NCI-H510A (cell line): ENCODE data around the gene FXYD2.

Experiments used
- DNase-seq: peaks from one replicate; lab custom pipeline; 2025; lab: John Stamatoyannopoulos, UW

Gene FXYD2

DNA sequence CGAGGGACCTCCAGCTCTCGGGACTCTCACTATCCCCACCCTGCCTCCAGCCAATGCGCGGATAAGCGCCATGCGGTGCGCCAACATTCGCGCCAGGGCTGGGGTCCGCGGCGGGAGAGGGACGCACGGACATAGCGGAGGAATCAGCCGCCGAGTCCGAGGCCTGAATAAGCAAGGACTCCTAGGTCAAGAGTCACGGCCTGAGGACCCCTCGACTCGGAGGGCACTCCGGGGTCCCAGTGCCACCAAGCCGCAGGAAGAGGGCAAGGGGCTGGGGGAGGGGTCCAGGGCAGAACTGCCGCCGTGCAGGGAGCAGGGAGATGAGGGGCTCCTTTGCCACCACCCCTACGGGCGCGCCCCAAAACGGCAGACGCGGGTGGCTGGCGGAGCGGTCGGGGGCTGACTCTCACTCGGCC is 28.1 kb downstream of the FXYD2 start:
- DNase-seq = no peak

DNA sequence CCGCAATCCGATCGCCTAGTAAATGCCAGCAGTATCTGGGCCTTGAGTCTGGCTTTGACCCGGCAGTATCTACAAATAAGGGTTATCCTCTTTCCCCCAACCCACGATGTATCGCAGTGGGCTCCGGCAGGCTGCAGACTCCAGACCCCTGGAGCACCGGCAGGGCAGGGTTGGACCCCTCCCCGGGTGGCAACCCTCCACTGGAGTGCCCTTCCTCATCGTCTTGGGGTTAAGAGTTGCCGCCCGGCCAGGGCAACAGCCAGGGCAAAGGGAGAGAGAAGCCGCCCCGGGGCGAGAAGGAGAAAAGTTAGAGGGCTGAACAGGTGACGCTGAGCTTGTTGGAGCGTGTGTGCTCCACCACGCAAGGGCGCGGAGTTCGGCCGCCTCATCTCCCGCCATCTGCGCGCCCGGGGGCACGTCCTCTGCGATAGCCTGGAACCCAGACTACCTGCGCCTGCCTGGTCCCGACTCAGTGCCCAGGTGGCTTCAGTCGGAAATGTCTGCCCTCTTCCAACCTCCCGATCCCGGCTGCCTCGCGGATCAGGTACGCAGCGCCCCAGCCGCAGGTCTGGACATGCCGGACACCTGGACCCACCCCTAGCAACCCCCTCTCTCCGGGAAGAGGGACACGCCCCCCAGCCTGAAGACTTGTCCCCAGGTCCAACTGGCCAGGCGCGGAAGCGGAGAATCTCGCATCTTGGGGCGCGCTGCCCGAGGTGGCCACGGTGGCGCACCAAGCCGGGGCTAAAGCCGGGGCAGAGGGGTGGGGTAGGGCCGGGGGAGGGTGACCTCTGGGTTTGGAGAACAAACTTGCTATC is 28.7 kb downstream of the FXYD2 start:
- DNase-seq = no peak

DNA sequence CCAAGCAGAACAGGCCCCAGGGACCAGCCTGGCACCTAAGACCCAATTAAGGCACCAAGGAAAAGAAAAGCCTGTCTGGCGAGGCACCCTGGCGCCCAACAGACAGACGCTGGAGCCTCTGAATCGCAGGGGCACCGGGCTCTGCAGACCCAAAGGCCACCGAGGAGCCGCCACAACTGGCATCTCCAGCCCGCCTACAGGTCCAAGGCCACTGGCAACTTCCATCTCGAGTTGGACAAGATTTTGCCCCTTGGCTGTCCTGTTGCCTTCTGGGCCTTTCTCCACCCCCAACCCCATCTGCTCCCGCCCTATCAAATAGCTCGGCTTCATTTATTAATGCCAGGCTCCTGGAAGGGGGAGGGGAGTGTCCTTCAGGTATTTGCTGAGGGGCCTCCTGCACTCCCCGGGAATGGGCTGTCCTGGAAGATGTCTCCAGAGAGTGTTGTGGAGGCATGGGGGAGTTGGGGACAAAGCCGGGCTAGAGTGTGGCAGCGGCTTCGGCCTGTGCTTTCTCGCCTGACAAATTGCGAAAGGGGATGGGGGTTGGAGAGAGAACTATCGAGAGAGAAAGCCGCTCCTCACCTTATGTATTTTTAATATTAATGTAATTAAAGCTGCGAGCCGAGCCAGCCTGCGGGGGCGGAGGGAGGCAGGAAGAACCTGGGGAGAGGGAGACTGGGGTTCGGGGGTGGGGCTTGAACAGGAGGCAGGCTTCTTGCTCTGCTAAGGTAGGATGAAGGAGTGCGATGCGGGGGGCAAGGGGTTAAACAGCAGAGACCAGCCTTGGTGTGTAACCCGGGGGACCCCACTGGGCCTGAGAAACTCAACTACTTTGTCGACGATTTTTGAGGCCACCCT is 29.5 kb downstream of the FXYD2 start:
- DNase-seq = no peak

DNA sequence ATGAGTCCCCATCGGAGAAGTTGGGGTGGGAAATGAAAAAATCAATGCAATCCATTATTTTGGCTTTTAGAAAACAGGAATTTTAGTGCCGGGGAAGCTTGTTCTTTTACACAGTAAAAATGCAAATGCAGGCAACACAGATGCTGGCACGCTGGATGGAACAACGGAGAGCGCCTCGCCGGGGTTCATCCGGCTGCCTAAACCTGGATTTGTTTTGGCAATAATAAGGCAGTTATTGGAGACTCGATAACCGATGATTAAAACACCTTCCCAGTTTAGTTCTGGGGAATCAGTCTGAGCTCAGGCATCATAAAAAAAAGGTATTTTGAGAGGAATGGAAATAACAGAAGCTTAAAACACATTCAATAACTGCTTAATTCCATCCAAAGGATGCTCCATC is 30.4 kb downstream of the FXYD2 start:
- DNase-seq = no peak

DNA sequence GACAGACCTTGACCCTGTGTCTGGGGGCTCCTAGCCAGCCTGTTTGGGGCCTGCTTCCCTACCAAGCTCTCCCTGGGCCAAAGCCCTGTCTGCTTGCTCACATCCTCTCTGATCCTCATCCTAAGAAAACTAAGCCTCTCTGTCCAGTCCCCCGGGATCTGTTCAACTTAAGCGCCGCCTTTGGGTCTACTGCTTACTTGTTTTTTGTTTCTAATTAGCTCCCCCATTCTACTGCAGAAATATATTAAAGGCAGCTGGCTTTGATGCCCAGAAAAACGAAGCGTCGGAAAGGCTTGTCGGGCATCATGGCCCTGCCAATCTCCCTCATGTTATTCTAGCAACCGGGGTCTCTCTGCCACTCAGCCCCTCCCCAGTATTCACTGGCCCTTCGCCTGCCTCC is 31.0 kb downstream of the FXYD2 start:
- no peak for DNase-seq

DNA sequence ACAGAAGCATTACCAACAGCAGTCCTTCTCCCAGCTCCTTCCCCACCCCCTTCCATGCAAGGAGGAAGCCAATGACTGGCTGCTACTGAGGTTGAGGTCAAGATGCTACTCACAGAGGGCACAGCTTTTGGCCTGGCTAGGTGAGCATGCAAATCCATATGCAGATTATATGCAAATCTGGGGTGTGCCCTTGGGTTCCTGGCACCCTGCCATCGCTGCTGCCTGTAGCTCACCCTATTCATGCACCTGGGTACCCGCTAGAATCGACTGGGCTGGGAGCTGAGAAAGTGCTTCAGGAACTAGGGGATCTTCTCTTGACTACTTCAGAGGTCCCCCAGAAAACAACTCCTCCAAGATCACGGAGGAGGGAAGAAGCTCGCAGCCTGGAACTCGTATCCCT is 31.6 kb downstream of the FXYD2 start:
- DNase-seq = no peak

DNA sequence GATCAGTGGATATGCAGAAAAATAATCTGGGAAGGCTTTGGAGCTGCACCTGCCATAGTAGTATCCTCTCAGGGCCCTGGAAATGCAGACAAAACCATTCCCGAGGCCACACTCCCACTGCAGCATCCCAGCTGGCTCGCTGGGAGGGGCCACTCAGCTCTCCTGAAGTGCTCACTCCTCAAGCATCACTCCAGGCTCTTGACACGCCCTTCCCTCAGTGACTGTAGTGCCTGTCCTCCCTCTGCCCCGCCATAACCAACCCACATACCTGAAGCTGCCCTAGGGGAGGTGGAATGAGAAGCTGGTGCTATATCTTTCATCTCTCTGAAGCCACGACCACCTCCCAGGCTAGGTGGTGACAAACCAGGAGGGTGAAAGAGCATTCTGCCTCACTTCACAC is 32.3 kb downstream of the FXYD2 start:
- peak; percentile 85 for DNase-seq

DNA sequence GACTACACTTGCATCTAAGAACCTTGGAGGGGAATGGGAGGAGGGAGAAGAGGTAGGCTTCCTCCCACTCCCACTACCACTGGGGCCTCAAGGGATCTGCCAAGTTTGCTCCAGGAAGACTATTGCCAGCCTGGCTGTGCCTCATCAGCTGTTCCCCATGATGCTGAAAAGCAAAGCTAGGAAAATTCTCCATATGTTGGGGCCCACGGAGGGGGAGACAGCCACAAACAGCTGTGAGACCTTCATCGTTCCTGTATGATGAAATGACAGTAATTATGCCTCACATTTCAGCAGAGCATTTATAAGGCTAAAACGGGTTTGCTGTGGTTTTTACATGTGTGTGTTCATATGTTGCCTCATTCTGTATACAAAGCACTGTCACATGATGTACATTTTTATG is 34.3 kb downstream of the FXYD2 start:
- DNase-seq = no peak

DNA sequence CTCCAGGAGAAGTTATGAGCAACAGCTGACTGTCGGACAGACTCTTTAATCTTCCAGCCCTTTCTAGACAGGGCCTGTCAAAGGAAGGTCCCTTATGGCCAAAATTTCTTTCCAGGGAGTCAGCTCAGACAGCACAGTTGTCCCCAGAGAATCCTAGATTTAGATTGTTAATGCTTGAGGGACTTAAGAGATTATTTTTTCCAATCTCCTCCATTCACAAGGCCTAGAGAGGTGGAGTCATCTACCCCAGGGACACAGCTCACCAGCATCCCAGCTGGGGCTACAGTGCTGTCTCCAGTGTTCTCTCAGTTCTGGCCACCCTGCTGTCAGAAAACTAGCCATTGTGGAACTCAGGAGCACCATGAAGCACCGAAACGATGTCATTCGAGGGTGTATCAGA is 35.3 kb downstream of the FXYD2 start:
- no peak for DNase-seq

DNA sequence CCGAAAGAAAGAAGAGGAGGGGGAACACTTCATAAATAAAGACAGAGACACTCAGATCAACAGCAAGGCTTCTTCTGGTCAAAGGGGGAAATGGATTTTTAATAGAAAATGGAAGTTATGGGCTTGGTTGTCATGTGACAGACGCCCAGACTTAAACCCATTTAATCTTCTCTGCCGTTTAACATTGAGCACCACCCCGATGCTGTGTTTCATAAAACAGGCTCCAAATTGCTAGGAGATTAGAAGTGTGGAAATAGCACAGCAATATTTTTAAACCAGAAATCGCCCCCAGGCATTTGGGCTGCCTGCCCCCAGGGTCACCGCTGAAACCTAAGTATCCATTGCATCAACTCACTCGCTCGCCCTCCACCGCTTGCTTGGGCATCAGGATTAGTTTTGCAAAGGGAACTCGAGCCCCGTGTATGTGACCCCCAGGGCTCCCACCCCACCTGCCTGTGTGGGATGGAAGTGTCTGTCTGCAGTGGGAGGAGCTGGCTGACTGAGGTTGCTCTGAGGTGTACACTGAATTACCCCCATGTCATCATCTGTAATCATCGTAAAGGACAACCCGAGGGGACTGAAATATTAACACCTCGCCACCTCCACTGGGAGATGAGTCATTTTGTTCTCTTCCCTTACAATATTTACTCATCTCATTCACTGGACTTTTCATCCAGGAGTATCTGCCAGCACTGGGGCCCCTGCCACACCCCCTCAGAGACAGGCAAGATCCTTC is 38.2 kb downstream of the FXYD2 start:
- DNase-seq = no peak

DNA sequence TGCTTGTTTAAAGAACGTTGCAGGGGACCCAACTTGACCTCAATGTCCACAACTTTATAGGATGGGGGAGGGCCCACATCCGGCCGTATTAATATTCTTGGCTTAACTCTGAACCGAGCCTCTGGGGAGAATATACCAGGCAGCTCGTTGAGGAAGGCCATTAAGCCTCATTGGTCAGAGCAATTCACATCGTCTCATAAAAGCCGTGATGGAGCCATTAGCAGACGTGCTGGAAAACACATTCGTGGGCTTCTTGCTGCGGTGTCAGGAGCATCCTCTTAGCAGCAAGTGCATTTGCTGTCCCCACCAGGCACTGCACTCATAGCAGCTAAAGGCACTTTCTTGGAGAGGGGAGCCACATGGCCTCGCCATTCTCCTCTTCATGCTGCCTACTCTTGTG is 42.4 kb downstream of the FXYD2 start:
- no peak for DNase-seq

DNA sequence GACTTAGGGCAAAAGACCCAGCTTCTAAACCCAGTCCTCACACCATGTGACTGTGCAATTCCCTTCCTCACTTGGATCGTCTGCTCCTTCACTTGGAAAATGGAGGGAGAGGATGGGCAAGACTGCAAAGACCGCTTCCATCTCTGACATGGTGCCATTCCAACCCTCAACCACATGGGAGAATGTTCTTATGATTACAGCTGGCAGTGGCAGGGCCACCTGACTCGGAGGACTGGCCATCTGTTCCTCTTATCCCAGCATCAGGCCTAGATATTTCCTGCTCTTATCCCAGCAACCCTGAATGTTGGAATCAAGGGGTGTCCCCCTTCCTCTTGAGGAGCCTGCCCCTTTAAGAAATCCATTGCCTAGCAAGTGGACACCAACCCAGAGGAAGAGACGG is 42.9 kb downstream of the FXYD2 start:
- no peak for DNase-seq

DNA sequence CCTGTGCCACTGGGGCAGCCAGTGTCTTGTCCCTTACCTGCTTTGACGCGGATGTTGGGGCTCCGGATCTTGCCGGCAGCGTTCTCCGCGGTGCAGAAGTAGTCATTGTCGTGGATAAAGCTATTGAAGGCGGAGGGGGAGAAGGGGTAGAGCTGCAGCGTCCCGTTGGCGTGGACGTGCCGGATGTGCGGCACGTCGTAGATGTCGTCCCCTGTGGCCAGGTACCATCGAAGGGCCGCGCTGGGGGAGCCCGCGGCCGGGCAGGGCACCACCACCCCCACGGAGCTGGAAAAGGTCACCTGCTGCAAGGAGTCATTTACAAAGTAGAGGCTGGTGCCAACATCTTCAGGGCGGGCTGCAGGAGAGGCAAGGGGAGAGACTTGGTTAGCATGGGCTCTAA is 44.1 kb downstream of the FXYD2 start:
- DNase-seq = no peak

DNA sequence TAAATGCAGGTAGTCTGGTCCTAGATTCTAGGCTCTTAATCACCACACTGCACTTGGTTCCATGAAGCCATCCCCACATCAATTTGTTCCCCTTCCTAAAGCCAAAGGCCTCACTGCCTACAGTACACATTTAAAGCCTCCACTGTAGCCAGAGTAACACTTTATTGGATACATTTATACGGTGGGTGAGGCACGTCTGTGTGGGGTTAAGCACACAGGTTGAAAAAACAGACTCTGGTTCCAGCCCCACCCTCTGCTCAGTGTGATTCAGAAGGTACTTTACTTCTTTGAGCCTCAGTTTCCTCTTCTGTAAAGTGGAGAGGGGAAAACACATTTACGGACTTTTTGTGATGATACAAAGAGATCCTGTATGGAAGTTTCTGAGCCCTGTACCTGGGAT is 50.0 kb downstream of the FXYD2 start:
- DNase-seq = no peak

DNA sequence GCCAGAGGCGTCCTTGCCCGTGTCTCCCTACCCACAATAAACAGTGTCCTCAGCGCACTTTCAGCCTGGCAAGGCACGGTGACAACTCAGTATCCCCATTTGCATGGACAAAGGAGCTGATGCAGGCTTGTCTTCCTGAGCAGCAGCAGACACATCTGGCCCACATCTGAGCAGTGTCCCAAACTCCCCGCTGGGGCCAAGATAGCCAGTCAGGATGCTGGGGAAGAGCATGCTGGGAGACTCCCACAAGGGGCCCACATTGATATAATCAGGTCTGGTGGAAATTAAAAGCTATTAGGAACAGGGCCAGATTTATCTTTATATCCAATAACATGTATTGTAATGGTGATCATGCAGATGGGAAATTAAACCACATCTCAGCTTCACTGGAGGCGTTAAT is 52.2 kb downstream of the FXYD2 start:
- no peak for DNase-seq

DNA sequence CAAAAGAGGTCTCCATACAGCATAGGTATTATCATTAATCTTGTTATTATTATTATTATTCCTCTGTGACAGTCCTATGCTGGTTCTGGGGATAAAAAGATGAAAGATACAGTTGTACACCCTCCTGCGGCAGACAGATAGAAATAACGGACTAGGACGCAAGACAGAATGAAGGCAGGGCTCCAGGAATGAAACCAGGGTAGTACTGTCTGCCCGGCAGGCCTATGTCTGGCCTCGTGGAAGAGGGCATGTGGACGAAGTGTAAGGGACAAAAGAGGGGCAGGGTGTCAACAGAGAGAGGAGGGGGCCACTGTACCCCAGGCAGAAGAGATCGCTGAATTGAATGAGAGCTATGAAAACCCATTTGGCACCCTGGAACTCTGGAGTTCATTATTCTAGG is 52.7 kb downstream of the FXYD2 start:
- no peak for DNase-seq

DNA sequence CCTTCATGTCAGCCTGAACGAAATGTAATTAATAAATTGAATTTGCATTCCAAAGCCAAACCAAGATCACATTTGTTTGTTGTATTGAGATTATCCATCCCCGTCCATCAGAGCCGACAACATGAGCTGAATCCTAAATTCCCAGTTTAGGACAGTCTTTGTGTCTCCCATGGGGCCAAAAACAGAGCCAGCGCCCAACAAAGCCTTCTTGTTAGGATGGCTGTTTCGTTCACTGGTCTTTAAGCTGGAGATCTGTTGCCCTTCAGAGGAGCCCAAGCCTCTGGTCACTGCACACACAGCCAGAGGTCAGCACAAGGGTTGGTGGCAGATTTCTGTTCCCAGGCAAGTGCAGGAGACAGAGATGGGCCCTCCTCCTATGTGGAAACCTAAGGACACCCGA is 53.3 kb downstream of the FXYD2 start:
- no peak for DNase-seq

DNA sequence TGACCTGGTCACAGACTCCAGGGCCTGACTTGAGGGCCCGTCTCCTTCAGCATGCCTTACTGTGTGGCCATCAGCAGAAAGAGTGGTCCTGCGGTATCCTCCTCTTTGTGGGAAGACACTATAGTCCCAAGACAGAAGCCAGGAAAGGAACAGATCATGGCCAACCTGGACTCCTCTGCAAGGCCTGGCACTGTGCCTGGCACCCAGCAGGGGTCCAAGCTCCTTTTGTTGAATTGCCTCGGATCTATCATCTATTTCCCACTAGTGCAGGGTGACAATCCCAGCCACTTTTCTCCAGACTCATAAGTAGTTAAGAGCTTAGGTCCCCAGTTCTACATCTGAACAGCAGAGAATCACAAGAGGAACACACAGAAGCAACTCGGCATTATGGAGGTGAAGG is 54.5 kb downstream of the FXYD2 start:
- no peak for DNase-seq
